HG02571 (cell line): ENCODE measurements around the gene ATP6V0C.
"Not testable (repeated sequence)": the region's sequence is repeated elsewhere in the genome, so short reads cannot be mapped to it uniquely, and the experiment has no call there.

Source experiments
- ATAC-seq: cut with Tn5 transposase; IDR thresholded peaks from one replicate; pipeline ENCODE4 v1.9.1; 2021; ENCODE audit warnings: mild to moderate bottlenecking, moderate library complexity; ENCODE audit not compliant: unreplicated experiment

The ATP6V0C gene

GRCh38 chr16:2527071-2527783 lies 13.5 kb downstream of the ATP6V0C start:
- no peak for ATAC-seq

GRCh38 chr16:2527784-2528100 lies 14.0 kb downstream of the ATP6V0C start:
- no peak for ATAC-seq

GRCh38 chr16:2528161-2529060 lies 14.7 kb downstream of the ATP6V0C start:
- ATAC-seq: no peak

DNA sequence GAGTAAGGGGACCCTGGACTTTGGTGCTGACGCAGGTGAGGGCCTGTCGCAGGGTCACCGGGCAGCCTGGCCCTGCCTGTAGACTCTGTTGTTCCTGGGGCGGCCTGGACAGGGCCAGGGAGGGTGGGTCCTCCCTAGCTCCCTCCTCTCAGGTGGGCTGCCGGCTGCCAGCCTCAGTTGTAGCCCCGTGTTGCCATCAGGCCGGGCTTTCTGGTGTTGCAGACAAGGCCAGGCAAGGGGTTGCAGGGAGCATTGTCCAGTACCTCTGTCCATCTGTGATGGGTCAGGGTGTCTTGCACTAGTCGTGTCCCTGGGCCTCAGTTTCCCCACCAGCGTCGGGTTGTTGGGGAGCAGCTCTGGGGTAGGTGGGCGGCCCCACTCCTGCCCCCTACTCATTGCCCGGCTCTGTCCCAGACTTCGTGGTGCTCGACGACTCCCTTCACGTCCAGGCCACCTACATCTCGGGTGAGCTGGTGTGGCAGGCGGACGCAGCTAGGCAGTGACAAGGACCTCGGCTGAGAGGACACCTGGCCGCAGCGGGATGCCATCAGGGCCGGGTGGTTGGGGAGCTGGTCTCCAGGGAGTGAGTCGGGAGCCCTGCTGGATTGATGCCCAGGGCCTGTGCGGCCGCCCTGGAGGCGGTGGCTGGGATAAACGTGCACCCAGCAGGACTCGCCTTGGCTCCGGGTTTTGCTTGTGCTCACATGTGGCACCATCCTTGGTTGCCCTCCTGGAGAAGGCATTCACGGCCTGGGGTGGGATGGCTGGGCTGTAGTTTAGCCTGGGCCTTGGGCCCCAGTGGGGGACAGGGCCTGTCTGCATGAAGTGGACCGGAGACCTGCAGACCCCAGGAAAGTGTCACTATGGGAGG lies 15.5 kb downstream of the ATP6V0C start:
- ATAC-seq: no peak

DNA sequence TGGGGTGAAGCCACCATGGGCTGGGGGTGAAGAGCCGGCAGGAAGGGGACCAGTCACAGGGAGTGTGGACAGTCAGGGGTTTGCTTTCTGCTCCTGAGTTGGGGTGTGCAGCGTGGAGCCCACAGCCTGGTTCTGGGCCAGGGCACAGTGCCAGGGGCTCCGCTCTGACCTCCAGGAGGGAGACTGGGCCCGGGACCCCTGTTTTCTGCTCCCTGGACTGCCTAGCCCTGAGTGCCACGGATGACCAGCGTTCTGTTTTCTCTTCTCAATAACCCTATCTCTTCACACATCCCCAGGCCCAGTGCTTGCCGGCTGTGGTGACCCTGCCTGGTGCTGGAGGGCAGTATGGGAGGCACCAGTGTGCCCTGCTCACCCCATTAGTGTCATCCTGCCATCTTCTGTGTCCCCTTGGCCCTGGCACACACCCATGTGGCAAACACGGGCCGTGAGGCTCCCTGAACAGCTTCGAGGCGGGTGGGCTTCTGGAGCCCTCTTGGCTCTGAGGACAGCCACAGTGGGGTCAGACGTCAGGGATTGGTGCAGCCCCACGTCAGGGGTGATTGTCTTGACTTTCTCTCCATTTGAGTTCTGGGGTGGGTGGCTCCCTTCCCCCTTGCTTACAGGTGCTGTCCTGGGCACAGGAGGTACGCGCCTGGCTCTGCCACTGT lies 16.3 kb downstream of the ATP6V0C start:
- no peak for ATAC-seq

DNA sequence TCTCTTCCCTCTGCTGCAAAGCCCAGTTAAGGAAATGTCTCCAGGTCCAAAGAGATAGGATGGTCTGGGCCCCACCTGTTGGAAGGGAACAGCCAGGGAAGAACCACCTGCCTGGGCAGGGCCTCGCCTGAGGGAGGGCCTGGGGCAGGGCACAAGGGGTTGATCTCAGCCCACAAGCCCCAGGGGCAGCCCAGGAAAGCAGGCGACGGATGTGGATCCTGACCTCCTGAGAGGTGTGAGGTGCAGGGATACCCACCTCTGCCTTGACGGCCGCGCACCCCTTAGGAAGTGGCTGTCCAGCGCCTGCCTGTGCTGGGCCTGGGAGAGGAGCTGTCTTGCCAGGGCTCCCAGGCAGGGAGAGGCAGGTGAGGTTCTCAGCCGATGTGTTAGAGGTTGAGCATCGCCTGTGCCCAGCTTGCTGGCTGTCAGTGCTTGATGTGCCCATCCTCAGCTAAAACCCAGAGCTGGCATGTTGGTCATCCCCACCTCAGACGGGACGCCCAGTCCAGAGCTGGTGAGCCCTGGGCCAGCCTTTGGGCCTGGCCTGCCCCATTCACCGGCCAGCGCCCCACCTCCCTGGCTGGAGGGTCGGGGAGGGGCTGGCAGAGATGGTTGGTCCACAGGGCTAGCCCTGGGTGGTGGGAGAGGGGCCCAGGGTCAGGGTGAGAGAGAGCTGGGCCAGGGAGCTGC lies 17.0 kb downstream of the ATP6V0C start:
- no peak for ATAC-seq

DNA sequence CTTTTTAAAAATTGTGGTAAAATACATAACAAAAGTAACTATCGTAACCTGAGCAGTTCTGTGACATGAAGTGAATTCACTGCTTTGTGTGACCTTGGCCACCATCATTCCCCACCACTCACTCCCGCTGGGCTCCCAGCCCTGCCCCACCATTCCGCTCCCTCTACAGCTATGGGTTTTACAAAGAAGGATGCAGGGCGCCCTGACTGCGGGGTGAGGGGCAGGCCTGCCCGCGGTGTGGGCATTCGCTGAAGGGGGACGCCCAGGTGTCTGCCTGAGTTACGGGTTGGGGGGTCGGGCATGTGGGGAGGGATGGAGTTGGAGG lies 17.6 kb downstream of the ATP6V0C start, which contains the start of gene CEMP1:
Gene CEMP1, minus strand, starts transcription at position 38 of the 325 bp plus-strand sequence. CDS start 335 bp downstream, outside the sequence.
- ATAC-seq: peak; percentile 2

DNA sequence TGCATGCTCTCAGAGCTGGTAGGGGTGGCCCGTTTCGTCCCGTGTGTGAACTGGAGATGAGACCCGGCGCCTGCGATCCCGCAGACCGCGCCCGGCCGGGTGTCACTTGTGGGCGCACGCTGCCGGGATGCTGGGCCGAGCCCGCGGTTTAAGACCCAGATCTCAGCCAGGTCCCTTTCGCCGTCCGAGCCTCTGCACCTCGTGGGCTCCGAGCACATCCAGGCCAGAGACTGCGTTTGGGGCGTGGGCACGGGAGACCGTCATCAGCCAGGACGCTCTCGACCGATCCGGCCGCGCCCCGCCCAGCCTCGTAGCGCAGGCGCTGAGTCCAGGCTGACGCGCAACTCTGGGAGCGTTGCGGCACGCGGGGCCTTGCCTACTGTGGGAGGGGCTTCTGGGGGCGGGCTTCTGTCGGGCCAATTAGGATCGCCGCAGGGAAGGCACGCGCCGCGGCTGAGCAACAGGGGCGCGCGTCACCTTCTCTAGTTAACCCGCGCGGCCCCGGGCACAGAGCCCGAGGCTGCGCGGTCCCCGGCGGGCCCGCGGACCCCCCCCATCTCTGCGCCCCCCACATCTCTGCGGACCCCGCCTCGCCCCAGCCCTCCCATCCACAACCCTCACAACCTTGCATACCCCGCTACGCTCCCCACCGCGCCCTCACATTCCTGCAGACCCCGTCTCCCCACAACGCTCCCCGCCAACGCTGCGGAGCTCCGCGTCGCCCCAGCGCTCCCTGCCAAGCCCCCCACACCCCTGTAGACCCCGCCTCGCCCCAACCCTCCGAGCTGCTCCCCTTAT lies 18.1 kb downstream of the ATP6V0C start:
- peak; percentile 77 for ATAC-seq

- ATAC-seq: peak; percentile 16
These were observed 18.9 kb downstream of the ATP6V0C start for GRCh38 chr16:2532494-2533141.

GRCh38 chr16:2533142-2533755 lies 19.5 kb downstream of the ATP6V0C start:
- not testable (repeated sequence) for ATAC-seq

GRCh38 chr16:2533912-2534311 lies 20.2 kb downstream of the ATP6V0C start:
- no peak for ATAC-seq

GRCh38 chr16:2534335-2534734 lies 20.6 kb downstream of the ATP6V0C start:
- not testable (repeated sequence) for ATAC-seq

- ATAC-seq: no peak
These were observed 21.9 kb downstream of the ATP6V0C start for GRCh38 chr16:2535625-2536013.

- ATAC-seq: peak; percentile 87
These were observed 24.0 kb downstream of the ATP6V0C start, which contains the start of gene PDPK1 for GRCh38 chr16:2537451-2538379. Gene PDPK1, plus strand, starts transcription at chr16:2538021. Its CDS starts 92 bp downstream, at chr16:2538113.

- not testable (repeated sequence) for ATAC-seq
These were observed 25.6 kb downstream of the ATP6V0C start for GRCh38 chr16:2539192-2539844.

GRCh38 chr16:2539845-2540458 lies 26.2 kb downstream of the ATP6V0C start:
- ATAC-seq: not testable (repeated sequence)
